ENCODE measurements around the gene HABP4. TPM values are rescaled to one million over a fixed set of nuclear protein-coding genes. Genes with fewer than 3 reads are reported as not detected.

HABP4 gene
- total and polyA plus RNA-seq, 9 of the 15 experiments (the other 6 are each of a cell fraction or from before 2014, with no cell fraction given) = 0.38 to 2.4 (median 1.9) TPM

GRCh38 chr9:96497117-96497399, 47.1 kb downstream of the HABP4 start (continued):
- TF ChIP-seq ZNF449 (CRISPR knock-in tag; IDR thresholded peaks at IDR 0.05) (no peak), HDAC3 (IDR thresholded peaks at IDR 0.05; ENCODE audit: borderline replicate concordance, partially characterized antibody) (no peak), GATA2 (CRISPR knock-in tag; IDR thresholded peaks at IDR 0.05) (no peak), ZNF57 (CRISPR knock-in tag; IDR thresholded peaks at IDR 0.05) (no peak), NFRKB (IDR thresholded peaks at IDR 0.05; ENCODE audit: low read depth) (no peak), RCOR1 (IDR thresholded peaks at IDR 0.05; ENCODE audit: borderline replicate concordance in 1 of 2, low read depth in 2 of 2, low read length in 2 of 2) (no peak), CEBPZ (IDR thresholded peaks at IDR 0.05; ENCODE audit: borderline replicate concordance, low read depth, low read length) (no peak)
- TF ChIP-seq, protein P1, sequence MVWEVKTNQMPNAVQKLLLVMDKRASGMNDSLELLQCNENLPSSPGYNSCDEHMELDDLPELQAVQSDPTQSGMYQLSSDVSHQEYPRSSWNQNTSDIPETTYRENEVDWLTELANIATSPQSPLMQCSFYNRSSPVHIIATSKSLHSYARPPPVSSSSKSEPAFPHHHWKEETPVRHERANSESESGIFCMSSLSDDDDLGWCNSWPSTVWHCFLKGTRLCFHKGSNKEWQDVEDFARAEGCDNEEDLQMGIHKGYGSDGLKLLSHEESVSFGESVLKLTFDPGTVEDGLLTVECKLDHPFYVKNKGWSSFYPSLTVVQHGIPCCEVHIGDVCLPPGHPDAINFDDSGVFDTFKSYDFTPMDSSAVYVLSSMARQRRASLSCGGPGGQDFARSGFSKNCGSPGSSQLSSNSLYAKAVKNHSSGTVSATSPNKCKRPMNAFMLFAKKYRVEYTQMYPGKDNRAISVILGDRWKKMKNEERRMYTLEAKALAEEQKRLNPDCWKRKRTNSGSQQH (CRISPR knock-in tag; IDR thresholded peaks at IDR 0.05) = no peak
